Bronchial epithelial cell (primary cell): Measurements from ENCODE around the gene TOGARAM1. TPM values are rescaled to one million over a fixed set of nuclear protein-coding genes. Genes with fewer than 3 reads are reported as not detected.
A peak's percentile ranks its signal among the peaks of the same experiment; 100 is the strongest.

Source experiments
- DNase-seq: peaks from one replicate; pipeline ENCODE4 v3.0.0-alpha.2; 2010; ENCODE audit warnings: low read depth
- FAIRE-seq: peaks from 2 replicates; lab custom pipeline; 2011; peaks lifted over from hg19 to GRCh38; lab: Jason Lieb, UNC
- H3K27me3 ChIP-seq: 2 replicates; pipeline ENCODE4 v1.5.1; 2011; ENCODE audit warnings: low read length; ENCODE audit not compliant: control insufficient read depth, insufficient read depth
- H3K36me3 ChIP-seq: 2 replicates; pipeline ENCODE4 v1.5.1; 2011; ENCODE audit warnings: low read length; ENCODE audit not compliant: control insufficient read depth, insufficient read depth
- H3K4me3 ChIP-seq: 2 replicates; pipeline ENCODE4 v1.5.1; 2011; ENCODE audit warnings: mild to moderate bottlenecking, low read depth, low read length, control low read depth
- CTCF ChIP-seq: IDR thresholded peaks from 2 replicates; pipeline ENCODE4 v1.5.1; 2011; ENCODE audit warnings: mild to moderate bottlenecking, moderate library complexity, low read length, control low read depth, inconsistent platforms; ENCODE audit not compliant: insufficient read depth, severe bottlenecking
- total RNA-seq: library from RNA; depleted of rRNA; stranded (reverse); fragments of >200 nt; gene quantifications from 2 replicates; pipeline ENCODE4 v1.2.1, GENCODE V29; 2014

The TOGARAM1 gene
- total RNA-seq, 1 donor from 2014 or later: 9.0 TPM

GRCh38 chr14:45083976-45084722 is 122.2 kb downstream of the TOGARAM1 start, which contains the start of gene PRPF39:
PRPF39 (plus strand) TSS chr14:45084116; CDS start chr14:45095240, 11,124 bp downstream.
- no peaks in the 10 kb centered on the region for H3K27me3 ChIP-seq
- no peak for TF ChIP-seq CTCF
- peak within 1 kb of the TSS; percentile 68 for H3K4me3 ChIP-seq
- H3K36me3 ChIP-seq: peaks cover 1% of the 10 kb centered on the region
- FAIRE-seq (no peak), DNase-seq (peak; percentile 83)

- H3K36me3 ChIP-seq: peaks cover 1% of the 10 kb centered on the region
- no peaks in the 10 kb centered on the region for H3K27me3 ChIP-seq
- FAIRE-seq (no peak), DNase-seq (peak; percentile 29)
- H3K4me3 ChIP-seq: peak overlapping the region; percentile 68
- no peak for TF ChIP-seq CTCF
These were observed 123.0 kb downstream of the TOGARAM1 start for GRCh38 chr14:45084946-45085346.

DNA sequence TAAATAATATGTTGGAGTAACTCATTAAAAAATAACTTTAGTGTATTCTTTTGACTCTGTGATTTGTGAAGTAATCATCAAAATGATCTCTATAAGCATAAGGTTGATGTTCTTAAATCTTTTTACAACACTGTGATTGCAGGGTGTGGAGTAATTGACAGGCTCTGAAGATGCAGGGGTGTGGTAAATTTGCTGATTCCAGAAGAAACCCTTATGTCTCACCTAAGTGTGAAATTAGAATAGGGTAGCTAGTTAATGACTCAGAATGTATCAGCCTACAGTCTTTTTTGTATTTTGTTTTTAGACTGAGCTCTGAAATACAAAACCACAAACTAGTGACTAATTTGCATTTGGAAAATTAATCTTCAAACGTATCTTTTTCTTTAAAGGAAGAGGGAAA is 127.8 kb downstream of the TOGARAM1 start:
- H3K4me3 ChIP-seq: no peak overlapping the region

DNA sequence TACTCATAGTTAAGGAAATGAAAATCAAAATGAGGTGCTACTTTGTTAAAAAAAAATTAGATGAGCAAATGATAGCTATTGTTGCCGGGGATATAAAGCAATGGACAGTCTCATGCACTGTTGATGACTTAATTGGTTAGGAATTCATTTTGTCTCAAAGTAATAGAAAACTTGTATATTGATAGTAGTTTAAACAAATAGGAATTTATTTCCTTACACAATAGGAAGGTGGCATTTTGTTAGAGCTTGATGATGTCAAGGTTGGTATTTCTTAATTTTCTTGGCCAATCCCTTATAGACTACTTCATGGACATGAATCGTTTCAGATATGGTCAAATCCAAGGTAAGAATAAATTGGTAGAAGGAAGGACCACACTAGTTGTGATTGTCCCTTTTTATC is 129.7 kb downstream of the TOGARAM1 start:
- TF ChIP-seq CTCF: no peak
- Histone ChIP-seq H3K27me3 (no peaks in the 10 kb centered on the region), H3K4me3 (no peak overlapping the region), H3K36me3 (peaks cover 8% of the 10 kb centered on the region)
- peak; percentile 73 for DNase-seq
- no peak for FAIRE-seq

More for the DNA sequence above, 127.8 kb downstream of the TOGARAM1 start:
- no peak for TF ChIP-seq CTCF
- no peak for FAIRE-seq
- Histone ChIP-seq H3K36me3 (peaks cover 3% of the 10 kb centered on the region), H3K27me3 (no peaks in the 10 kb centered on the region)
- peak; percentile 95 for DNase-seq

DNA sequence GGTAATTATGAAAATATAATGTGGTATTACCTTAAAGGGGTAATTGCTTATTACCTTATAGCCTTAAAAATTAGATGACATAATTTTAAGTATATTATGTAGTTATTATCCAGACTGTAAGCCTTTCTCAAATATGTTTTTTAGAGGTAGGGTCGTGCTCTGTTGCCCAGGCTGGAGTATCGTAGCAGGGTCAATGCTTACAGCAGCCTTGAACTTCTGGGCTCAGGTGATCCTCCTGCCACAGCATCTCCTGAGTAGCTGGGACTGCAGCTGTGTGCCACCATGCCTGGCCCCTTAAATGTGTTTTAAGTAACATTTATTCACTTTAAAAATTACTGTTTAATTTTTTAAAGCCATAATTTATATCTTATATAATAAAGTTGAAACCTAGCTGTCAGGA is 132.3 kb downstream of the TOGARAM1 start:
- no peak overlapping the region for H3K4me3 ChIP-seq
- no peak for TF ChIP-seq CTCF
- no peak for DNase-seq
- H3K36me3 ChIP-seq: peaks cover 7% of the 10 kb centered on the region
- H3K27me3 ChIP-seq: no peaks in the 10 kb centered on the region
- FAIRE-seq: no peak

GRCh38 chr14:45095143-45095542 is 133.2 kb downstream of the TOGARAM1 start:
- DNase-seq (no peak), FAIRE-seq (no peak)
- no peak for TF ChIP-seq CTCF
- no peak overlapping the region for H3K4me3 ChIP-seq
- H3K36me3 ChIP-seq: peaks cover 7% of the 10 kb centered on the region
- no peaks in the 10 kb centered on the region for H3K27me3 ChIP-seq
